ENCODE results near the gene ZNF625. TPM values are rescaled to one million over a fixed set of nuclear protein-coding genes. Genes with fewer than 3 reads are reported as not detected.
A peak's percentile ranks its signal among the peaks of the same experiment; 100 is the strongest.

The ZNF625 gene
- total RNA-seq, result 1 to 10 TPM in 2 of 4 donors, under 1 TPM in 1, not detected in 1; 0.60 to 2.3 (median 2.2) TPM

GRCh38 chr19:12156223-12157058 lies at the start of gene ZNF625:
TSS of gene ZNF625 (minus strand) at chr19:12156734. CDS start at chr19:12156558, 176 bp downstream.
- DNase-seq, result peak; percentile 83
- in situ Hi-C loops (cut with MboI; ENCODE audit: low pct_ligation_motif_present in 1 of 4, low pct_unique_long_range_greater_than_20kb in 1 of 4, low sequenced_read_pairs in 3 of 4) (no loop called here), intact Hi-C loops (cut with DNase I; ENCODE audit: low total_unique reads) (loop anchor here (5.0 kb wide), 1 partner anchor 516 kb away; no protein-coding TSS in a partner anchor)

GRCh38 chr19:12205296-12205695 lies 48.8 kb upstream of the ZNF625 start:
- Histone ChIP-seq H3K27ac (no peak overlapping the region), H3K9me3 (peaks cover 30 to 40% of the 10 kb centered on the region in 2 donors), H3K27me3 (no peaks in the 10 kb centered on the region), H3K4me3 (no peak overlapping the region), H3K36me3 (peaks cover 0 to 16% (median under 1%) of the 10 kb centered on the region in 4 donors), H3K4me1 (no peaks in the 10 kb centered on the region)
- WGBS, 2 donors (ENCODE audit: low coverage in 1 of 2), result 89% methylated on average over 4 of the region's 4 CpGs; no CpG with 5 or more reads in 1 of the 2 donors
- no peak for TF ChIP-seq POLR2A (IDR thresholded peaks at IDR 0.05)
- TF ChIP-seq EP300 (IDR thresholded peaks at IDR 0.05; ENCODE audit: low read depth), result no peak
- no peak for TF ChIP-seq POLR2AphosphoS5 (IDR thresholded peaks at IDR 0.05)
- no peak for TF ChIP-seq CTCF (IDR thresholded peaks at IDR 0.05)
- DNase-seq, result no peak
- in situ Hi-C loops (cut with MboI; ENCODE audit: low pct_ligation_motif_present in 1 of 4, low pct_unique_long_range_greater_than_20kb in 1 of 4, low sequenced_read_pairs in 3 of 4) (no loop called here), intact Hi-C loops (cut with DNase I; ENCODE audit: low total_unique reads) (no loop called here)

More at GRCh38 chr19:12156223-12157058, at the start of gene ZNF625:
- no peak for TF ChIP-seq CTCF (IDR thresholded peaks at IDR 0.05)
- TF ChIP-seq POLR2AphosphoS5 (IDR thresholded peaks at IDR 0.05), result peak; percentile 30 to 50 (median 39)
- TF ChIP-seq POLR2A (IDR thresholded peaks at IDR 0.05), result no peak
- TF ChIP-seq EP300 (IDR thresholded peaks at IDR 0.05; ENCODE audit: low read depth), result no peak
- Histone ChIP-seq H3K4me3 (peak within 1 kb of the TSS; percentile 64 to 91 (median 66)), H3K36me3 (no peaks in the 10 kb centered on the region), H3K4me1 (peaks cover 6 to 14% (median 7%) of the 10 kb centered on the region in 4 donors), H3K9me3 (no peaks in the 10 kb centered on the region), H3K27ac (peak within 1 kb of the TSS; percentile 69 to 87 (median 74)), H3K27me3 (no peaks in the 10 kb centered on the region)
- WGBS, 2 donors (ENCODE audit: low coverage in 1 of 2), result 0 to 1% methylated on average over 2 to 42 of the region's 58 CpGs

- in situ Hi-C loops (cut with MboI; ENCODE audit: low pct_ligation_motif_present in 1 of 4, low pct_unique_long_range_greater_than_20kb in 1 of 4, low sequenced_read_pairs in 3 of 4), result no loop called here
- H3K27ac ChIP-seq, result no peak overlapping the region
- DNase-seq, result peak; percentile 64
- WGBS, 2 donors (ENCODE audit: low coverage in 1 of 2), result 16 to 37% methylated on average over 2 to 4 of the region's 4 CpGs
- intact Hi-C loops (cut with DNase I; ENCODE audit: low total_unique reads), result no loop called here
- no peaks in the 10 kb centered on the region for H3K4me1 ChIP-seq
- no peaks in the 10 kb centered on the region for H3K27me3 ChIP-seq
- peak; percentile 22 to 49 (median 44) for TF ChIP-seq CTCF (IDR thresholded peaks at IDR 0.05)
- no peak for TF ChIP-seq POLR2AphosphoS5 (IDR thresholded peaks at IDR 0.05)
- peaks cover 14 to 24% of the 10 kb centered on the region in 2 donors for H3K9me3 ChIP-seq
- no peak overlapping the region for H3K4me3 ChIP-seq
- H3K36me3 ChIP-seq, result peaks cover 0 to 9% (median 0%) of the 10 kb centered on the region in 4 donors
Observed at GRCh38 chr19:12202250-12202649, 45.7 kb upstream of the ZNF625 start.

- no peak overlapping the region for H3K4me3 ChIP-seq
- H3K4me1 ChIP-seq, result peaks cover 0 to 11% (median 0%) of the 10 kb centered on the region in 4 donors
- H3K27me3 ChIP-seq, result no peaks in the 10 kb centered on the region
- intact Hi-C loops (cut with DNase I; ENCODE audit: low total_unique reads), result loop anchor here (10.0 kb wide), 1 partner anchor 135 kb away; the partner anchor contains the start of gene ZNF563
- peaks cover 14% of the 10 kb centered on the region in 2 donors for H3K9me3 ChIP-seq
- no peak for TF ChIP-seq POLR2AphosphoS5 (IDR thresholded peaks at IDR 0.05)
- TF ChIP-seq POLR2A (IDR thresholded peaks at IDR 0.05), result no peak
- TF ChIP-seq EP300 (IDR thresholded peaks at IDR 0.05; ENCODE audit: low read depth), result no peak
- no peak for TF ChIP-seq CTCF (IDR thresholded peaks at IDR 0.05)
- no peak for DNase-seq
- peaks cover 0 to 7% (median 0%) of the 10 kb centered on the region in 4 donors for H3K36me3 ChIP-seq
- no peak overlapping the region for H3K27ac ChIP-seq
- 73 to 83% methylated on average over 1 to 3 of the region's 3 CpGs for WGBS, 2 donors (ENCODE audit: low coverage in 1 of 2)
- in situ Hi-C loops (cut with MboI; ENCODE audit: low pct_ligation_motif_present in 1 of 4, low pct_unique_long_range_greater_than_20kb in 1 of 4, low sequenced_read_pairs in 3 of 4), result no loop called here
Observed at GRCh38 chr19:12199757-12200419, 43.4 kb upstream of the ZNF625 start.

All from transverse colon (tissue), 4 donors.